HepG2 (cell line): ENCODE results near the gene WDR82. TPM values are rescaled to one million over a fixed set of nuclear protein-coding genes. Genes with fewer than 3 reads are reported as not detected.

Experiments
- ATAC-seq: fragments of 200-7000 bp; cut with Tn5 transposase; 3 replicates; pipeline ENCODE4 v1.9.1; 2020; ENCODE audit warnings: mild to moderate bottlenecking, moderate library complexity
- BruUV-seq: library from RNA; stranded (reverse); fragments of 400-500 nt; replicated peaks from 2 replicates; lab custom pipeline; 2021; lab: Mats Ljungman, UMichigan
- CTCF ChIA-PET: fragments of 300-600 bp; formaldehyde crosslinking; extraction: SDS; loops from one replicate; lab custom pipeline; 2021; ENCODE audit warnings: low total read pairs, inconsistent platforms, low intra/inter-chr PET ratio; lab: Yijun Ruan, JAX
- POLR2A ChIA-PET: fragments of 350-600 bp; sonication (Branson Sonifier 250); formaldehyde crosslinking; loops from one replicate; lab custom pipeline; 2020; ENCODE audit warnings: antibody characterized with exemption, inconsistent platforms; lab: Yijun Ruan, JAX
- DNase-seq: peaks from one replicate; pipeline ENCODE4 v3.0.0-alpha.2; 2015; ENCODE audit warnings: low spot score
- FAIRE-seq: peaks from 3 replicates; lab custom pipeline; 2011; peaks lifted over from hg19 to GRCh38; lab: Jason Lieb, UNC
- H2AFZ ChIP-seq: one replicate; pipeline ENCODE4 v1.6.1; 2011; ENCODE audit warnings: low read length, inconsistent platforms
- H3K27ac ChIP-seq: fragments of 300-600 bp; 3 replicates; pipeline ENCODE4 v1.8.0; 2011; ENCODE audit warnings: mixed run types, mild to moderate bottlenecking, mixed read lengths, low read length, inconsistent platforms; ENCODE audit not compliant: insufficient read depth; ENCODE audit errors: extremely low read length
- H3K27me3 ChIP-seq, 2 experiments: fragments of 200-600 bp in 1 of 2; 2 replicates in 1 of 2; 3 replicates in 1 of 2; pipeline versions ENCODE4 v1.6.0 to v1.8.0; 2011; ENCODE audit warnings: low read length in 2 of 2, mild to moderate bottlenecking in 2 of 2, moderate library complexity in 2 of 2, inconsistent platforms in 1 of 2; ENCODE audit not compliant: insufficient read depth in 2 of 2, control insufficient read depth in 1 of 2
- H3K36me3 ChIP-seq, 2 experiments: fragments of 200-600 bp in 1 of 2; replicated peaks in 1 of 2; 2 replicates in 1 of 2; 3 replicates in 1 of 2; pipeline versions ENCODE4 v1.5.1 to v1.8.0; 2011; ENCODE audit warnings: low read length in 2 of 2, inconsistent platforms in 1 of 2; ENCODE audit not compliant: insufficient read depth in 2 of 2, control insufficient read depth in 1 of 2
- H3K4me1 ChIP-seq: 2 replicates; pipeline ENCODE4 v1.5.1; 2012; ENCODE audit warnings: low read length, inconsistent platforms; ENCODE audit not compliant: insufficient read depth
- H3K4me2 ChIP-seq: 2 replicates; pipeline ENCODE4 v1.6.0; 2011; ENCODE audit warnings: low read depth, low read length, inconsistent platforms
- H3K4me3 ChIP-seq, 3 experiments: fragments of 200-600 bp in 1 of 3; sonication (generic), shearing (Covaris generic) in 1 of 3; replicated peaks in 1 of 3; 2 replicates each; pipeline ENCODE4 v1.5.1; 2011 to 2016; ENCODE audit warnings: low read length in 3 of 3, inconsistent platforms in 2 of 3, low read depth in 2 of 3, mild to moderate bottlenecking in 2 of 3, control low read depth in 1 of 3, mixed read lengths in 1 of 3; ENCODE audit not compliant: insufficient read depth in 1 of 3
- H3K79me2 ChIP-seq: one replicate; pipeline ENCODE4 v1.6.1; 2011; ENCODE audit warnings: low read length, inconsistent platforms; ENCODE audit not compliant: insufficient read depth
- H3K9ac ChIP-seq: 2 replicates; pipeline ENCODE4 v1.6.0; 2011; ENCODE audit warnings: mild to moderate bottlenecking, low read depth, low read length, inconsistent platforms; ENCODE audit not compliant: insufficient read depth
- H3K9me3 ChIP-seq: 2 replicates; pipeline ENCODE4 v1.5.1; 2012; ENCODE audit warnings: mild to moderate bottlenecking, low read length
- H4K20me1 ChIP-seq: 2 replicates; pipeline ENCODE4 v1.6.0; 2011; ENCODE audit warnings: inconsistent platforms, mild to moderate bottlenecking, low read length, moderate library complexity; ENCODE audit not compliant: insufficient read depth
- HOXA9 ChIP-seq: sonication (generic); formaldehyde crosslinking; IDR thresholded peaks from 2 replicates; pipeline ENCODE4 v1.8.1; 2022; ENCODE audit warnings: missing genetic modification reagents, mild to moderate bottlenecking, moderate library complexity, borderline replicate concordance
- NCOR1 ChIP-seq: fragments of 200-600 bp; sonication (generic); IDR thresholded peaks from 2 replicates; pipeline ENCODE4 v1.7.0; 2017; ENCODE audit warnings: antibody characterized with exemption, low read length, borderline replicate concordance
- NR3C1 ChIP-seq: sonication (generic); formaldehyde crosslinking; IDR thresholded peaks from 2 replicates; pipeline ENCODE4 v1.4.0; 2020; ENCODE audit warnings: missing genetic modification reagents
- RNF2 ChIP-seq: fragments of 450-650 bp; conservative IDR thresholded peaks from 2 replicates; pipeline ENCODE4 v1.6.1; 2016; ENCODE audit warnings: low read depth
- TEAD3 ChIP-seq: optimal IDR thresholded peaks from 2 replicates; pipeline ENCODE3; 2016; ENCODE audit warnings: borderline replicate concordance
- ZNF570 ChIP-seq: sonication (generic); formaldehyde crosslinking; IDR thresholded peaks from 2 replicates; pipeline ENCODE4 v1.4.0; 2020; ENCODE audit warnings: mild to moderate bottlenecking, missing genetic modification reagents, borderline replicate concordance
- ZSCAN20 ChIP-seq: sonication (generic); formaldehyde crosslinking; IDR thresholded peaks from 2 replicates; pipeline ENCODE4 v1.4.0; 2020; ENCODE audit warnings: missing genetic modification reagents, mild to moderate bottlenecking, borderline replicate concordance
- WGBS: methylation state at CpG from one replicate; pipeline ENCODE4 v1.1.6; 2017; ENCODE audit warnings: low lambda C conversion rate; 5-methylcytosine and 5-hydroxymethylcytosine counted together
- in situ Hi-C: cut with HindIII; loops from 2 replicates; pipeline ENCODE4 v1.10.0; 2017; ENCODE audit warnings: low pct_unique_long_range_greater_than_20kb; ENCODE audit not compliant: extremely low pct_ligation_motif_present
- intact Hi-C: fragments of 100-400 bp; cut with micrococcal nuclease; formaldehyde crosslinking; loops from one replicate; pipeline ENCODE4 v1.10.0; 2022; ENCODE audit not compliant: unreplicated experiment
- polyA plus RNA-seq, 8 experiments: library from polyadenylated mRNA; depleted of rRNA in 3 of 8; stranded (reverse) in 7 of 8; unstranded in 1 of 8; fragments of >200 nt; fragmentation: Illumina TruSeq in 4 of 8; extraction: Trizol in 4 of 8; gene quantifications; 2 replicates each; pipeline versions ENCODE4 v1.2.1 to v1.2.3, GENCODE V29; 2011 to 2016; ENCODE audit warnings: low read depth in 4 of 8, missing spikeins in 1 of 8, mixed read lengths in 1 of 8; ENCODE audit not compliant: insufficient read depth in 1 of 8
- total RNA-seq, 5 experiments: library from RNA; depleted of rRNA; stranded (reverse); fragments of >200 nt; fragmentation: Illumina TruSeq; extraction: Trizol; gene quantifications; 2 replicates each; pipeline ENCODE4 v1.2.3, GENCODE V29; 2016; ENCODE audit warnings: low read depth in 1 of 5
- TF ChIP-seq, protein P1 (sequence below): sonication (generic); formaldehyde crosslinking; conservative IDR thresholded peaks from 2 replicates; pipeline ENCODE4 v1.5.0; 2020; ENCODE audit warnings: missing genetic modification reagents
- TF ChIP-seq, protein P2 (sequence below): IDR thresholded peaks from 2 replicates; pipeline ENCODE4 v1.6.1; 2012; ENCODE audit warnings: inconsistent platforms
- TF ChIP-seq, protein P3 (sequence below): IDR thresholded peaks from 2 replicates; pipeline ENCODE4 v1.6.1; 2016; ENCODE audit warnings: low read depth, borderline replicate concordance
- TF ChIP-seq, protein P4 (sequence below), 2 experiments: sonication (generic) in 1 of 2; formaldehyde crosslinking in 1 of 2; IDR thresholded peaks; 2 replicates each; pipeline versions ENCODE4 v1.4.0 to v1.6.1; 2016 to 2020; ENCODE audit warnings: borderline replicate concordance in 1 of 2, low read depth in 1 of 2, mild to moderate bottlenecking in 1 of 2, missing genetic modification reagents in 1 of 2
- TF ChIP-seq, protein P5 (sequence below): sonication (generic); formaldehyde crosslinking; IDR thresholded peaks from 2 replicates; pipeline ENCODE4 v1.4.0; 2020; ENCODE audit warnings: missing genetic modification reagents, borderline replicate concordance

The WDR82 gene
- total and polyA plus RNA-seq, 2 of the 13 experiments (the other 11 are each of a cell fraction or from before 2014, with no cell fraction given): 39.1 to 59.5 TPM

DNA sequence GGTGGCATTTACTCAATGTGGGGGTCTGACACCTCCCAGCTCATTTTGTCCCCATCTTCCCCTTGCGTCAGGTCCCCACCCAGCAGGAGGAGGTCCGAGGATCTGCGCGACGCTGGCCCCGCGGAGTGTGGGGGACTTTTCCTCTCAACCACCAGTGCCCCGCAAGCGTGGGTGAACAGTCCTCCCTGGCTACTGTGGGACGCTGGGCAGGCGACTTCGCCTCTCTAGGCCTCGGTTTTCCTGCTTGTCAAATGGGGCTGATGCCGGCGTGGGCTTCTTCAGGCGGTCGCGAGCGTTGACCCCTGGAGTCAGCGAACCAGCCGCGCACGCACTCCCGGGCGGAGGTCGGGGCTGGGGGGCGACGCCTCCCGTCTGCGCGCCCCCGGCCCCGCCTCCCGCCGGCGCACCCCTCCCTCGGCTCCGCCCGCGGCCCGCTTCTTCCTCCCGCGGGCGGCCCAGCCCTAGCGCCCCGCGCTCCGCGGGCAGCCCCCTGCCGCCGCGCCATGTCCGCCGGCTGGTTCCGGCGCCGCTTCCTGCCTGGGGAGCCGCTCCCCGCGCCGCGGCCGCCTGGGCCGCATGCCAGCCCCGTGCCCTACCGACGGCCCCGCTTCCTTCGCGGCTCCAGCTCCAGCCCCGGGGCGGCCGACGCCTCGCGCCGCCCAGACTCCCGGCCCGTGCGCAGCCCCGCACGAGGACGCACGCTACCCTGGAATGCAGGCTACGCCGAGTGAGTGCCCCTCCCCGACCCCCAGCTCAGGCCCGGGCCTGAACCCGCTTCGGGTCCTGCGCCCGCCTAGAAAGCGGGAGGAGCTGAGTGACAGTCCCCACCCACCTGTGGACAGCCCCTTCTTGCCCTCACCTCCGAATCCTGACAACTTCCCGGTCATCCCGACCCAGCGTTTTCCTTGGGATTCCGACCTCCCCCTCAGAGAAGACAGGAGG is 32.9 kb downstream of the WDR82 start, which contains the start of gene PPM1M:
PPM1M (plus strand) TSS at position 438 of the 942 bp plus-strand sequence; CDS start at position 504, 66 bp downstream.
- peak within 1 kb of the TSS; percentile 44 to 62 (median 49); a peak in 5 of 6 replicates for H3K4me3 ChIP-seq
- DNase-seq (no peak), ATAC-seq (peak; percentile 41), FAIRE-seq (no peak)
- BruUV-seq: no TSS peak
- H3K36me3 ChIP-seq: no peaks in the 10 kb centered on the region; a peak in 1 of 5 replicates
- H3K4me1 ChIP-seq: peaks cover 42% of the 10 kb centered on the region
- no peaks in the 10 kb centered on the region for H3K9me3 ChIP-seq
- WGBS: 62% methylated on average over 11 of the region's 98 CpGs
- H3K9ac ChIP-seq: peak within 1 kb of the TSS; percentile 53
- H3K4me2 ChIP-seq: peak within 1 kb of the TSS; percentile 76
- no peaks in the 10 kb centered on the region for H4K20me1 ChIP-seq
- no peaks in the 10 kb centered on the region for H3K27me3 ChIP-seq
- no peaks in the 10 kb centered on the region for H3K79me2 ChIP-seq
- ChIA-PET POLR2A (interaction anchor here (1.2 to 1.8 kb wide), 6 partner anchors 8 to 44 kb away, joined by 3 to 18 read pairs (median 6); partner anchors contain the start of genes GLYCTK and WDR82), CTCF (no interaction called here)
- H2AFZ ChIP-seq: no peak within 1 kb of the TSS
- in situ Hi-C loops (no loop called here), intact Hi-C loops (no loop called here)
- H3K27ac ChIP-seq: no peak within 1 kb of the TSS
- TF ChIP-seq, protein P1, sequence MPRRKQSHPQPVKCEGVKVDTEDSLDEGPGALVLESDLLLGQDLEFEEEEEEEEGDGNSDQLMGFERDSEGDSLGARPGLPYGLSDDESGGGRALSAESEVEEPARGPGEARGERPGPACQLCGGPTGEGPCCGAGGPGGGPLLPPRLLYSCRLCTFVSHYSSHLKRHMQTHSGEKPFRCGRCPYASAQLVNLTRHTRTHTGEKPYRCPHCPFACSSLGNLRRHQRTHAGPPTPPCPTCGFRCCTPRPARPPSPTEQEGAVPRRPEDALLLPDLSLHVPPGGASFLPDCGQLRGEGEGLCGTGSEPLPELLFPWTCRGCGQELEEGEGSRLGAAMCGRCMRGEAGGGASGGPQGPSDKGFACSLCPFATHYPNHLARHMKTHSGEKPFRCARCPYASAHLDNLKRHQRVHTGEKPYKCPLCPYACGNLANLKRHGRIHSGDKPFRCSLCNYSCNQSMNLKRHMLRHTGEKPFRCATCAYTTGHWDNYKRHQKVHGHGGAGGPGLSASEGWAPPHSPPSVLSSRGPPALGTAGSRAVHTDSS (CRISPR knock-in tag): no peak
- TF ChIP-seq, protein P2, sequence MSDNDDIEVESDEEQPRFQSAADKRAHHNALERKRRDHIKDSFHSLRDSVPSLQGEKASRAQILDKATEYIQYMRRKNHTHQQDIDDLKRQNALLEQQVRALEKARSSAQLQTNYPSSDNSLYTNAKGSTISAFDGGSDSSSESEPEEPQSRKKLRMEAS: peak; percentile 93
- TF ChIP-seq NR3C1 (CRISPR knock-in tag): no peak
- TF ChIP-seq ZNF570 (CRISPR knock-in tag): 0 out of 2 replicates have a peak, but pooled peaks have one; percentile 74
- TF ChIP-seq TEAD3 (CRISPR knock-in tag): peak; percentile 77
- TF ChIP-seq, protein P3, sequence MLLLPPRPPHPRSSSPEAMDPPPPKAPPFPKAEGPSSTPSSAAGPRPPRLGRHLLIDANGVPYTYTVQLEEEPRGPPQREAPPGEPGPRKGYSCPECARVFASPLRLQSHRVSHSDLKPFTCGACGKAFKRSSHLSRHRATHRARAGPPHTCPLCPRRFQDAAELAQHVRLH: no peak
- TF ChIP-seq HOXA9 (CRISPR knock-in tag): peak; percentile 57; the same call in 1 of the 2 replicates
- TF ChIP-seq RNF2: peak; percentile 94
- TF ChIP-seq NCOR1: no peak
- 0 out of 2 replicates have a peak, but pooled peaks have one; percentile 81 for TF ChIP-seq ZSCAN20 (CRISPR knock-in tag)
- TF ChIP-seq, protein P4, sequence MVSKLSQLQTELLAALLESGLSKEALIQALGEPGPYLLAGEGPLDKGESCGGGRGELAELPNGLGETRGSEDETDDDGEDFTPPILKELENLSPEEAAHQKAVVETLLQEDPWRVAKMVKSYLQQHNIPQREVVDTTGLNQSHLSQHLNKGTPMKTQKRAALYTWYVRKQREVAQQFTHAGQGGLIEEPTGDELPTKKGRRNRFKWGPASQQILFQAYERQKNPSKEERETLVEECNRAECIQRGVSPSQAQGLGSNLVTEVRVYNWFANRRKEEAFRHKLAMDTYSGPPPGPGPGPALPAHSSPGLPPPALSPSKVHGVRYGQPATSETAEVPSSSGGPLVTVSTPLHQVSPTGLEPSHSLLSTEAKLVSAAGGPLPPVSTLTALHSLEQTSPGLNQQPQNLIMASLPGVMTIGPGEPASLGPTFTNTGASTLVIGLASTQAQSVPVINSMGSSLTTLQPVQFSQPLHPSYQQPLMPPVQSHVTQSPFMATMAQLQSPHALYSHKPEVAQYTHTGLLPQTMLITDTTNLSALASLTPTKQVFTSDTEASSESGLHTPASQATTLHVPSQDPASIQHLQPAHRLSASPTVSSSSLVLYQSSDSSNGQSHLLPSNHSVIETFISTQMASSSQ (IDR thresholded peaks at IDR 0.05; ENCODE audit: low read depth): no peak
- TF ChIP-seq, protein P4 (CRISPR knock-in tag; IDR thresholded peaks at IDR 0.05; ENCODE audit: borderline replicate concordance): peak; percentile 23; the same call in 1 of the 2 replicates
- TF ChIP-seq, protein P5, sequence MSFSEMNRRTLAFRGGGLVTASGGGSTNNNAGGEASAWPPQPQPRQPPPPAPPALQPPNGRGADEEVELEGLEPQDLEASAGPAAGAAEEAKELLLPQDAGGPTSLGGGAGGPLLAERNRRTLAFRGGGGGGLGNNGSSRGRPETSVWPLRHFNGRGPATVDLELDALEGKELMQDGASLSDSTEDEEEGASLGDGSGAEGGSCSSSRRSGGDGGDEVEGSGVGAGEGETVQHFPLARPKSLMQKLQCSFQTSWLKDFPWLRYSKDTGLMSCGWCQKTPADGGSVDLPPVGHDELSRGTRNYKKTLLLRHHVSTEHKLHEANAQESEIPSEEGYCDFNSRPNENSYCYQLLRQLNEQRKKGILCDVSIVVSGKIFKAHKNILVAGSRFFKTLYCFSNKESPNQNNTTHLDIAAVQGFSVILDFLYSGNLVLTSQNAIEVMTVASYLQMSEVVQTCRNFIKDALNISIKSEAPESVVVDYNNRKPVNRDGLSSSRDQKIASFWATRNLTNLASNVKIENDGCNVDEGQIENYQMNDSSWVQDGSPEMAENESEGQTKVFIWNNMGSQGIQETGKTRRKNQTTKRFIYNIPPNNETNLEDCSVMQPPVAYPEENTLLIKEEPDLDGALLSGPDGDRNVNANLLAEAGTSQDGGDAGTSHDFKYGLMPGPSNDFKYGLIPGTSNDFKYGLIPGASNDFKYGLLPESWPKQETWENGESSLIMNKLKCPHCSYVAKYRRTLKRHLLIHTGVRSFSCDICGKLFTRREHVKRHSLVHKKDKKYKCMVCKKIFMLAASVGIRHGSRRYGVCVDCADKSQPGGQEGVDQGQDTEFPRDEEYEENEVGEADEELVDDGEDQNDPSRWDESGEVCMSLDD: 0 out of 2 replicates have a peak, but pooled peaks have one; percentile 51
